GM21619 (cell line): Measurements from ENCODE around the gene C2orf76.
"Not testable (repeated sequence)": the region's sequence is repeated elsewhere in the genome, so short reads cannot be mapped to it uniquely, and the experiment has no call there.

Experiments used
- ATAC-seq: cut with Tn5 transposase; IDR thresholded peaks from one replicate; pipeline ENCODE4 v1.9.1; 2021; ENCODE audit not compliant: unreplicated experiment

C2orf76 gene

DNA sequence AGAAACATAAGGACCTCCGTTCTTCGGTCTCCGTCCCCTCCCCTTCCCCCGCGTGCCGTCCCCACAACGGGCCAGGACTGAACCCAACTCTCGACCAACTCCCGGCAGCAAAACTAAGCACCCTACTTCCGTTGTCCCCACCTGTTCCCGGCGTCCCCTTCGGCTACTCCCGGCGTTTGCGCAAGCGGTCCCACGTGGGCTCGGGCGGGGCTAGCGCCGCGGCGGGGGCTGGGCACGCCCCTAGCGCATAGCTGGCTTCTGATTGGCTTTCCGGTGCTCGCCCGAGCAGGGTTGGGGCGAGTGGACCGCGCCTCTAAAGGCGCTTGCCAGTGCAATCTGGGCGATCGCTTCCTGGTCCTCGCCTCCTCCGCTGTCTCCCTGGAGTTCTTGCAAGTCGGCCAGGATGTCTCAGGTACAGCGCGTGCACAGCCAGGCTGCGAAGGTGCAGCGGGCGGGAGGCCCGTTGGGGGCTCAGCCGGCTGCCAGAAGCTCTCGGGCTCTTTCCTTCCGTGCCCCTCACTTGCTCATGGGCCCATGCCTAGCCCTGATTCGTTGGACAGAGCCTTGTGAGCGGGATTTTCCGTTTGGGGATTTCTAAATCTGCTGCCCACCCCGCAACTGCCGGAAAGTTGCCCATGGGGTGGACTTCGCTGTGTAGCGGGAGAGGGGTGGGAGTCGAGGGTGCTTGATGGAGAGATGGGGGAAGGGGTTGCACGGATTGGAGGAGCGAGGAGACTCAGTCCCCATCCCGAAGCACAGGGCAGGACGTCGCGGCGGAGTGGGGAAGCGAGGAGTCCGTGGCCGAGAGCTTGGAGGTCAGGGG, at the start of gene C2orf76, which contains the start of gene DBI:
C2orf76 (minus strand) TSS at position 186 of the 823 bp plus-strand sequence. CDS start 26,875 bp downstream, outside the sequence.
DBI (plus strand) TSS at position 329 of the 823 bp plus-strand sequence; CDS start at position 404, 75 bp downstream.
- peak; percentile 94 for ATAC-seq

DNA sequence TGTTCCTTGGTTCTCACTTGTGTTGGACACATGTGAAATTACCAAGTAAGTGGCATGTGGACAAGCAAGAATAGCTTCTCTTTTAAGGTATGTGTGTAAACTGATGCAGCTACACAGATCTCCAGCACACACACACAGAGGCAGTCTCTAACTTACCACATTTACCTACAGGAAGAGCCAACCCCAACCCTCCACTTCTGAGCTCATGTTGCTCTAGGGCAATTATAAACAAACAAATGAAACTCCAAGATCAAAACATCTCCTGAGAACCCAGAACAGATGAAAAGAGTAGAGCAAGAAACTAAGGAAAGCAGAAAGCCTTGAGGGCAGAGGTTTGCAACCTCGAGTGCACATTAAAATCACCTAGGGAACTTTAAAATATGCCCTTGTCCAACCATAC, 49.0 kb upstream of the C2orf76 start:
- ATAC-seq, result no peak

DNA sequence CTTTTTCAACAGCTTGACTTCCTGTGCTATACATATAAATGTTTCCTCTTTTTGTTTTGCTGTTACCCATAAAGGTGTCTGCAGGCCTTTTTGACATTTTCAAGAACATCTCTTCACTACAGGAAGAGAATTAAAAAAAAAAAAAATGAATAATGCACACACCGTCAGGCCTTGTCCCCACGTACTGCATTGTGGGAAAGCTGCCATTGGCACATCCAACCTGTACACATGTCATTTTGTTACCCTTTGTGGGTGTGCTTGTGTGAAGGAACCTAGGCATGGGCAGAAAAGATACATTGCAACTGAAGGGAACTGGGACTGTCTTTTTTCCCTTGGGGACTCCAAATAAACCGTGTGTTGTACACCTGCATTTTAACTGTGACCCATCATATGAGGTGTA, 48.3 kb upstream of the C2orf76 start:
- ATAC-seq, result no peak

DNA sequence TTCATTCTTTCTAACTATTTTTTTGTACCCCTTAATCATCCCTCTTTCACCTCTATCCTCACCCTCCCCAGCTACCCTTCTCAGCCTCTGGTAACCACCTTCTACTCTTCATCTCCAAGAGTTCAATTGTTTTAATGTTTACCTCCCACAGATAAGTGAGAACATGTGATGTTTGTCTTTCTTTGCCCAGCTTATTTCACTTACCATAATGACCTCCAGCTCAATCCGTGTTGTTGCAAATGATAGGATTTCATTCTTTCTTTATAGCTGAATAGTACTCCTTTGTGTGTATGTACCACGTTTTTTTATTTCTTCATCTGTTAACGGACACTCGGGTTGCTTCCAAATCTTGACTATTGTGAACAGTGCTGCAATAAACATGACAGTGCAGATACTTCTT, 42.9 kb upstream of the C2orf76 start:
- no peak for ATAC-seq

DNA sequence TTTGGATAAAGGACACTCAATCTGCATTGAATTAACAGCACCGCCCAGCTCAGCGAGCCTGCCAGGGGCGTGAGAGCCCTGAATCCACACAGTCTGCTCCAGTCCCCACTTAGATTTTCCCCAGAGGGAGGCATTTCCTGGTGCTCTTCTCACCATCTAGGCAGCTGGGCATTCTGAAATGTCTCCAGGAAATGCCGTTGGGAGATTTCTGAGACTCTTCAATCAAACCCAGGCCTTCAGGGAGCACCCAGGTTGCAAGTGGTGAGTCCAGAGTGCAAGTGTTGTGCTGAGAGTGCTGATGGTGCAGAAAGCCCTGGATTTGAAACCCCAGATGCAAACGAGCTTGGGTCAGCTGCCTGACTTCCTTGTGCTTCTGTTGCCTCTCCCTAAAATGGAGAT, 41.6 kb upstream of the C2orf76 start:
- no peak for ATAC-seq

DNA sequence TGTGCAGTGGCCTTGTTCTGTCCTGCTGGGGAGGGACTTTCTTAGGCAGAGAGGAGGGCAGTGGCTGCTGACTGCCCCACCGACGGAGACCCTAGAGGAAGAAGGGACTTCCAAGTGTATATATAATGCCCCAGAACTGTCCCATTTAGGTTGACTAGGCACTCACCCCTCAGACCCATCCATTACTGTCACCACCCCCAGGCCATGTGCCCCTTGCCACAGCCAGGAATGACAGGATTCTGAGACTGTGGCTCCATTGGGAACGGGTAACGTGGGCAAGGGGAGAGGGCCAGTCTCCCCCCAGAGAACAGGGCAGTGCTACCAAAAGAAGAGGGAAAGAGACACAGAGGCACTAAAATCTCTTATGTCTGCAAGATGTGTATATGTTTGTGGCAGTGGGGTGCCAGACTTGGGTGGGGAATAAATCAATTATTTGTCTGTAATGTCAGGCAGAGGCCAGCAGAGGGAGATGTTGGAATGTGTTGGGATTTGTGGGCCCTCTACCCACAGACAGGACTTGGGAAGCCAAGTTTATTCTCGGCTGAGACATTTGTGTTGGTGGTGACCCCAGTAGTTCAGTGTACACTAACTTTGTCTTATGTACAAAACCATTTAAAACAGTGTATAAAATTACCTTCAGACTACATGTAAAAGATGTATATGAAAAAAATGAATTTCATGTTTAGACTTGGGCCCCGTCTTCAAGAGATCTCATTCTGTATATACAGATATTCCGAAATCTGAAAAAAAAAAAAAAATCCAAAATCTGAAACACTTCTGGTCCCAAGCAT, 41.0 kb upstream of the C2orf76 start:
- peak; percentile 65 for ATAC-seq

DNA sequence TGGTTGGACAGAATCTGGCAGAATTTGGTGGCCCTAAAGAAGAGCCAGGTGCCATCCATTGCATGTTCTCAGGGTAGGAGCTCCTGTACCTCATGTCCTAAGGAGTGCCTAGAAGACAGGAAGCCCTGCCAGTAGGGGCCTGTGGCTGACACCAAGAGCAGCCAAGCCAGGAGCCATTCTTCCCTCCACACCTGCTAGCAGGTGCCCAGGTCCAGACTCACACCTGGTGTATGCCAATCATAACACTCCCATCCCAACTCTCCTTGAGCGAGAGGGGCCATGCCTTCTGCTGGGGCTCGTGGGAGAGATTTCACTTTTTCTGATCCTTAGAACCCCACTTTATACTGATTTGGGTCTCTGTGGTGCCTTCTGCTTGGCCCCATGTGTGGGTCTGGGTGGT, 38.5 kb upstream of the C2orf76 start:
- ATAC-seq, result no peak

DNA sequence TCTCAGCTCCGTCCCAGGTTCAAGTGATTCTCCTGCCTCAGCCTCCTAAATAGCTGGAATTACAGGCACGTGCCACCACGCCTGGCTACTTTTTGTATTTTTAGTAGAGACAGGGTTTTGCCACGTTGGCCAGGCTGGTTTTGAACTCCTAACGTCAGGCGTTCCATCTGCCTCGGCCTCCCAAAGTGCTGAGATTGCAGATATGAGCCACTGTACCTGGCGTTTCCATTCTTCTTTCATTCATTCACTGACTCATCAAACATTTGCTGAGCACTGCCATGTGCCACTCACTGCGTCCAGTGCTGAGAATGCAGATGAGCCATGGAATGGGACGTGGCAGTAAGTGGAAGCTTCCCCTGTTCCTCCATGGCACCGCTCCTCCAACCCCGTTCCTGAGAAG, 37.0 kb upstream of the C2orf76 start:
- ATAC-seq, result not testable (repeated sequence)

DNA sequence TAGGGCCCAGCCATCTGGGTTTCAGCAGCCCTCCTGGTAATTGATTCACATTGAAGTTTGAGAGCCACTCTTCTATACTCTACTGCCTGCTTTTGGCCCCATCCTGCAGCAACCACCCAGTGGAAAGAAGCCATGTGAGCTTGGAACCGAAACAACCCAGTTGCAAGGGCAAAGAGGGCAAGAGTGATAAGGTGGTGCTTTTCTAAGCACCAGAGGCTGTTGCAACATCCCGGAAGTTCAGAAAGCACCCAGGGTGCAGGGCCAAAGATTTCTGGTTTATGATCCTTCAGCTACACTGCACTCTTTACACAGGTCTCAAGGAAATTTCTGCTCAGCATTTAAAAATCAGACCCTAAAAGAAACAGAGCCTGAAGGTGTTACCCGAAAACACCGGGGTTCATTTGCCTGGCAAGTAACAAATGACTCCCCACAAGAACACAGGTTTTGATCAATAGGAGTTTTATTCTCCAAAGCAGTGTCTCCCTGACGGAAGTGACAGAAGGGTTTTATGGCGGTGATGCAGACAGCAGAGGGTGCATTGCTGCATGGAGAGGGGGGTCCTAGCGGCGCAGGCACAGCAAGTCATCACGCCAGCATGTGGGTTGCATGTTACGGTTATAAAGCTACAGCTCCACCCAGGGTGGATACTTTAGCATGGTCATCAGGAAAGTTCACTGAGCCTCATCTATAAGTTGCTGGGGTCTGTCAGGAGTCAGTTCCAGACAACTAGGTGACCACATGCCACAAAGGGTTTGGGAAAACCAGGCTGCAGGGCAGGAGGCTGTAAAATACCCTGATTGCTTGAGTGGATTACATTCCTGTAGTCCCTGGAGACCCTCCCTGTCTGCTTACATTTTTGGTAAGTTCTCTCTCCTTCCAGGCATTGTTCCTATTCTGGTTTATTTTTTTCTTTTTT, 36.3 kb upstream of the C2orf76 start:
- ATAC-seq, result no peak

DNA sequence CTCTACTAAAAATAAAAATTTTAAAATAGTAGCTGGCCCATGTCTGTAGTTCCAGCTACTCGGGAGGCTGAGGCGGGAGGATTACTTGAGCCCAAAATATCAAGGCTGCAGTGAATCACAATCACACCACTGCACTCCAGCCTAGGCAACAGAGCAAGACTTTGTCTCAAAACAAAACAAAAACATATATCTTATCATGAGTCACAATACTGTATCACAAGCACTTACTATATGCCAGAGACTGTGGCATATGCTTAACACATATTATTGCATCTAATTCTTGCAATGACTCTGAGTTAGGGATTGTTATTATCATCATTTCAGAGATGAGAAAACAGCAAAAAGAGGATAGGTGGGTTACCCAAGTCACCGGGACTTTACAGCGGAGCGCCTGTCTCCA, 35.5 kb upstream of the C2orf76 start:
- no peak for ATAC-seq

DNA sequence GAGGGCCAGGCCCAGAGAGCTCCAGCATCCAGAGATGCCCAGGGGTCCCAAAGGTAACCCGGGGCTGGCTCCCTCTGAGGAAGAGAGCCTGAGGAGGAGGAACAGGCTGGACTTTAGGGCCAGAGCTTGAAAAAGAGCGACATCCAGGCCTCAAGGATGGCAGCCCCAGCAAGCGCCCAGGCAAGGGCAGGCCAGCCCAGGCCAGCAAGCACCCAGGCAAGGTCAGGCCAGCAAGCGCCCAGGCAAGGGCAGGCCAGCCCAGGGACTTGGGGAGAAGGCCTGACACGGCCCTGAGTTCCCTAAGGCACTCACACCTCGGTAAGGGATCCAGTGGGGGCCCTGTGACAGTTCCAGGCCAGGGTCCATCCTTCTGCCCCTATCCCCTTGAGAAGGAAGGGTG, 30.6 kb upstream of the C2orf76 start:
- no peak for ATAC-seq

DNA sequence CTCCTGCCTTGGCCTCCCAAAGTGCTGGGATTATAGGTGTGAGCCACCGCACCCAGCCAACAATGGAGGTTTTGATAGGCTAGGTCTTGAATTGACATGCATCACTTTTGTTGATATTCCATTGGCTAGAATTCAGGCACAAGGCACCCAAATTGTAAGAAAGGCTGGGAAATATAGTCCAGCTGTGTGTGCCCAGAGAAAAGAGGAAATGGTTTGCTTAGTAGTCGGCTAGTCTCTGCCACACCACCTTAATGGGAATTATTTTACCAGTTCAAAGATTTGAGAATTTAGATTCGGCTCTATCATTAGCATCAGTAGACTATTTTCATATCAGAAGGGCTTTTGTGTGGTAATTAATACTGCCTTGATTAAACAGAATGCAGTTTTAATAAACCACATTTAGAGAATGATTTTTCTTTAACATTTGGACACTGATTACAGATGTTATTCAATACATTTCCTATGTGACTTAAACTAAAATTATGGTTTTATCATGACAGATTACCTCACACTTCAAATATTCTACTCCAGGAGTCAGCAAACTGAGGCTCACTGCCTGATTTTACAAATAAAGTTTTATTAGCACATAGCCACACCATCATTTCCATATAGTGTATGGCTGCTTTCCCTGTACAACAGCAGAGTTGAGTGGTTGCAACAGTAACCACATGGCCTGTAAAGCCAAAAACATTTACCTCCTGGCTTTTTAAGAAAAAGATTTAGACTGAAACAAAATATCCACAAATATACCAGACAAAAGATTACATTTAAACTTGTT, 27.5 kb upstream of the C2orf76 start:
- no peak for ATAC-seq

DNA sequence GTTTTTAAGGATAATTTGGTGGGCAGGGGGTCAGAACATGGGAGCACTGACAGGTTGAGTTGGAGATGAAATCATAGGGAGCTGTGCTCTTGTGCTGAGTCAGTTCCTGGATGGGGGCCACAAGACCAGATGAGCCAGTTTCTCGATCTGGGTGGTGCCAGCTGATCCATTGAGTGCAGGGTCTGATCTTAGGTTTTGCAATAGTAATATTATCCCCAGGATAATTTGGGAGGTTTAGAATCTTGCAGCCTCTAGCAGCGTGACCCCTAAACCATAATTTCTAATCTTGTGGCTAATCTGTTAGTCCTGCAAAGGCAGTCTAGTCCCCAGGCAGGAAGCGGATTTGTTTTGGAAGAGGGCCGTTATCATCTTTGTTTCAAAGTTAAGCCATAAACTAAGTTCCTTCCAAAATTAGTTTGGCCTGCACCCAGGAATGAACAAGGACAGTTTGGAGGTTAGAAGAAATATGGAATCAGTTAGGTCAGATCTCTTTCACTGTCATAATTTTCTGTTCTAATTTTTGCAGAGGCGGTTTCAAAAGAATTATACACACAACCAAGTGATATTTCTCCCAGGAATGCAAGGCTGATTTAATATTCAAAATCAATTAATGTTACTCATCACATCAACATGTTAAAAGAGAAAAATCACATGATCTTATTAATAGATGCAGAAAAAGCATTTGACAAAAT, 23.1 kb upstream of the C2orf76 start:
- ATAC-seq, result no peak

DNA sequence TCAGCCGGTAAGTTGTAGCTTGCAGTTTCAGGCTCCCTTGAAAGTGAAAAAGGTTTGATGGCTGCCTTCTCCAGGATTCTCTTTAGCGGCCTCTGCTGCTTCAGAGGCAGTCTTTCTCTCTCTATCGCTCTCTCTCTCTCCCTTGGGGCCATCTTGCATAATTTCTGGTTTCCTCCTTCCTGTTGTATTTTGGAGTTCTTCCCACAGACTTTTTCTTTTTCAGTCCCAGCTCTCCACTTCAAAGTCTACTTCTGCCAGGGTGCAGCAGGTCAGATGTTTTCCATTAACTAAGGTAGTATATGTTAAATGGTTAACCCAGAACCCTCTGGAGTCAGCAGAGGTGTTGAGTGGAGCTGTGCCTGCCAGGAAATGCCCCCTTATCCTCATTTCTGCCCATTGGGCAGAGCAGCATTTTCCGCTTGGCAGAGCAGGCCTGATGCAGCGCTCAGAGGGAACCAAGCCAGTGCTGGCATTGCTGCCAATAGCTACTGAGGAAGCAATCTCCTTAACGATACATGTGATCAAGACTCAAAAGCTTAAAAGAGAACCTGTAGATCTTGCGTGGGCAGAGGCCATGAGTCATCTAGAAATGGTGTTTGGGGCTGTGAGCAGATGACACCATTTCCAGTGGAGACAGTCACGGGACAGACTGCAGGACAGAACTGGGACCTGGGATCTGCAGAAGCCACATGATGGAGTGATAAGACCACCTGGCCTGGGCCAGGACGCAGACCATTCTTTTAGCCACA, 20.9 kb upstream of the C2orf76 start:
- ATAC-seq, result peak; percentile 71

DNA sequence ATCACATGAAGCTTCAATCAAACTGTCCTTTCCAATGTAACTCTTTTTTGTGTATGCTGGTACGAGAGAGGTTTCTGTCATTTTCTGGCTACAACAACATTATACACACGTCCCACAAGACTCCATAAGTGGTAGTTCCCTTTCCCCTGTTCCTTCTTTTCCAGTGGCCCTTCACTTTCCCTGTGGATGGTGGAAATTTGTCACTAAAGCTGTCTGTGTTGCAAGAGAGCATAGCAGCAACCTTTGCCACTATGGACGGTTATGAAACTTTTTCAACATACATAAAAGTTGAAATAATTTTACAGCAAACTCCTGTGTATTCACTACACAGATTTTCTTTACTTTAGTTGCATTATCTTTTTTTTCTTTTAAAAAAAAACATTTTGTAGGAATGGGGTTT, 18.8 kb upstream of the C2orf76 start:
- no peak for ATAC-seq

DNA sequence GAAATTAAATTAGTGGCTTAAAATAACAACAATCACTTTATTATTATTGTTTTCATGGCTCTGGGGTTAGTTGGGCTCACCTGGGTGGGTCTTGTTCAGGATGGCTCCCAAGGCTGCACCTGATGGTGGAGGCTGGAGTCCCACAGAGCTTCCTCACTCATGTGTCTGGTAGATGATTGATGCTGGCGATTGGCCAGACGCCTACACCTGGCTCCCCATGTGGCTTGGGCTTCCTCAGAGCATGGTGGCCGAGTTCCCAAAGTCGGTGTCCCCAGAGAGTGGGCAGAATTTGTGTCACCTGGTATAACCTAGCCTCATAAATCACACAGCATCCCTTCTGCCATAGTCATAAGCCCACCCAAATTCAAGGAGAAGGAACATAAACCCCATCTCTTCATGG, 18.3 kb upstream of the C2orf76 start:
- no peak for ATAC-seq

DNA sequence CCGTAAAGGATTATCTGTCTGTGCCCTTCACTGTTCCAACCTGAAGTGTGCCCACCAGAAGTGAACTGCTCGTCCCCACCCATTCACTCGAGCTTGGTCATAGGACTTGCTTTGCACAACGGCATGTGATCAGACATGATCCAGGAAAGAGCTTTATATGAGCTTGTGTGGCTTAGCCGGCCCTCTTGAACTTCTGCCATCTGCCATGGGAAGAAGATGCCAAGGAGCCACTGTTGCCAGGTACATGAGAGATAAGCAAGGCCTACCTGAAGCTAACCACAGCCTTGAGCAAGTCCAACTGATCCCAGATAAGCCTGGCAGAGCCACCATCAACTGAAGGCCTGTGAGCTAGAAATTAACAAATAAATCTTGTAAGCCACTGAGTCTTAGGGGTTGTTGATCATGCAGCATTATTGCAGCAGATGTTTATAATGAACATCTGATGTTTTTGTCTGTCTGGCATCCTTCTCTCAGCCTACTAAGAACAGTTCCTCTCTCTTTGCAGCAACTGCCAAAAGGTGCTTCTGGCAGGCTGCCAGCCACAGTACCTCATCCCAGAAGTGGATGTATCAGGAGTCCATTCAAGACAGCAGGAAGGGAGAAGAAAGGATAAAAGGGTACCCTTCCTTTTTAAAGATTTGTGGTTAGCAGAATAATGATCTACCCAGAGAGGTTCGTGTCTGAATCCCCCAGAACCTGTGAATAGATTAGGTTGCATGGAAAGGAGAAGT, 16.9 kb upstream of the C2orf76 start:
- ATAC-seq, result no peak

DNA sequence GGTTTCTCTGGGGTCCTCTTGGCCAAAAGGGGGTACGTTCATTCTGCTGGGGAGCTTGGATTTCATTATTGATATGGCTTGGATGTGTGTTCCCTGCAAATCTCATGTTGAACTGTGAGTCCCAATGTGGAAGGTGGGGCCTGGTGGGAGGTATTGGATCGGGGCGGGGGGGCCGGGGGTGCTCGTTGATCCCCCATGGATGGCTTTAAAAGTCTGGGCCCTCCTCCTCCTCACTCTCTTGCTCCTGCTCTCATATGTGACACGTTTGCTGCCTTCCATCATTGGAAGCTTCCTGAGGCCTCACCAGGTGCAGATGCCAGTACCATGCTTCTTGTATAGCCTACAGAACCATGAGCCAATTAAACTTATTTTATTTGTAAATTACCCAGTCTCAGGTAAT, 11.9 kb upstream of the C2orf76 start:
- ATAC-seq, result no peak
